Trophoblast cell (in vitro differentiated cells and primary cell): ENCODE results near the gene UROS.

Source experiments
- DNase-seq, 2 donors: peaks; one replicate each; pipeline ENCODE4 v3.0.0-alpha.2; 2016
- H2AFZ ChIP-seq: 2 replicates; pipeline ENCODE4 v1.6.1; 2013; ENCODE audit warnings: low read length, moderate library complexity, mild to moderate bottlenecking; ENCODE audit not compliant: insufficient read depth, poor library complexity
- H2AK5ac ChIP-seq: 2 replicates; pipeline ENCODE4 v1.6.1; 2013; ENCODE audit warnings: mild to moderate bottlenecking, low read length
- H2BK120ac ChIP-seq: 2 replicates; pipeline ENCODE4 v1.6.1; 2013; ENCODE audit warnings: low read length, mild to moderate bottlenecking, moderate library complexity; ENCODE audit not compliant: insufficient read depth, poor library complexity
- H2BK12ac ChIP-seq: 2 replicates; pipeline ENCODE4 v1.6.1; 2013; ENCODE audit warnings: mild to moderate bottlenecking, low read length, moderate library complexity
- H2BK5ac ChIP-seq: 2 replicates; pipeline ENCODE4 v1.6.1; 2013; ENCODE audit warnings: low read length, low read depth, moderate library complexity, mild to moderate bottlenecking; ENCODE audit not compliant: poor library complexity
- H3K14ac ChIP-seq: 2 replicates; pipeline ENCODE4 v1.6.1; 2013; ENCODE audit warnings: mild to moderate bottlenecking, low read length
- H3K18ac ChIP-seq: 2 replicates; pipeline ENCODE4 v1.6.1; 2013; ENCODE audit warnings: mild to moderate bottlenecking, low read length
- H3K23ac ChIP-seq: 2 replicates; pipeline ENCODE4 v1.6.1; 2013; ENCODE audit warnings: low read length
- H3K27ac ChIP-seq: 2 replicates; pipeline ENCODE4 v1.5.1; 2013; ENCODE audit warnings: low read depth, mild to moderate bottlenecking, inconsistent platforms, low read length, moderate library complexity
- H3K27me3 ChIP-seq: 2 replicates; pipeline ENCODE4 v1.6.1; 2013; ENCODE audit warnings: inconsistent platforms, mild to moderate bottlenecking, low read length, moderate library complexity; ENCODE audit not compliant: insufficient read depth
- H3K36me3 ChIP-seq, 2 experiments: 1 replicate in 1 of 2; 2 replicates in 1 of 2; pipeline ENCODE4 v1.6.1; 2013; ENCODE audit warnings: low read length in 2 of 2, mild to moderate bottlenecking in 2 of 2, moderate library complexity in 1 of 2; ENCODE audit not compliant: insufficient read depth in 2 of 2, control insufficient read depth in 1 of 2
- H3K4ac ChIP-seq: 2 replicates; pipeline ENCODE4 v1.6.1; 2013; ENCODE audit warnings: low read depth, mild to moderate bottlenecking, low read length, moderate library complexity
- H3K4me1 ChIP-seq, 2 experiments: 1 replicate in 1 of 2; 2 replicates in 1 of 2; pipeline ENCODE4 v1.6.1; 2013; ENCODE audit warnings: low read length in 2 of 2, mild to moderate bottlenecking in 2 of 2, moderate library complexity in 1 of 2; ENCODE audit not compliant: insufficient read depth in 2 of 2, control insufficient read depth in 1 of 2
- H3K4me2 ChIP-seq: 2 replicates; pipeline ENCODE4 v1.6.1; 2013; ENCODE audit warnings: inconsistent platforms, mild to moderate bottlenecking, low read length, moderate library complexity
- H3K4me3 ChIP-seq: 2 replicates; pipeline ENCODE4 v1.5.1; 2013; ENCODE audit warnings: mild to moderate bottlenecking, low read depth, low read length, inconsistent platforms
- H3K79me1 ChIP-seq: one replicate; pipeline ENCODE4 v1.6.1; 2013; ENCODE audit warnings: low read length
- H3K79me2 ChIP-seq: 2 replicates; pipeline ENCODE4 v1.6.1; 2013; ENCODE audit warnings: low read length, mild to moderate bottlenecking; ENCODE audit not compliant: control insufficient read depth, insufficient read depth, poor library complexity
- H3K9ac ChIP-seq: 2 replicates; pipeline ENCODE4 v1.6.1; 2013; ENCODE audit warnings: mild to moderate bottlenecking, low read length
- H3K9me3 ChIP-seq: 2 replicates; pipeline ENCODE4 v1.6.1; 2013; ENCODE audit warnings: low read depth, mild to moderate bottlenecking, control low read depth, inconsistent platforms, low read length; ENCODE audit not compliant: insufficient read depth
- H4K12ac ChIP-seq: 2 replicates; pipeline ENCODE4 v1.6.1; 2013; ENCODE audit warnings: low read depth, mild to moderate bottlenecking, low read length, moderate library complexity
- H4K8ac ChIP-seq: 2 replicates; pipeline ENCODE4 v1.6.1; 2013; ENCODE audit warnings: low read depth, mild to moderate bottlenecking, low read length, moderate library complexity
- H4K91ac ChIP-seq: one replicate; pipeline ENCODE4 v1.6.1; 2013; ENCODE audit warnings: low read depth, mild to moderate bottlenecking, low read length, moderate library complexity
- WGBS: extraction: QIAGEN DNeasy Blood & Tissue Kit; methylation state at CpG from one replicate; pipeline ENCODE4 v1.1.7; 2013; ENCODE audit warnings: missing lambda C conversion rate; ENCODE audit not compliant: insufficient read length, insufficient coverage; ENCODE audit errors: extremely low coverage; 5-methylcytosine and 5-hydroxymethylcytosine counted together

Gene UROS

GRCh38 chr10:125778556-125778955 lies 44.5 kb downstream of the UROS start:
- no peak overlapping the region for H3K18ac ChIP-seq
- no peak for DNase-seq
- H4K91ac ChIP-seq, result no peak overlapping the region
- H3K27me3 ChIP-seq, result no peaks in the 10 kb centered on the region
- H3K27ac ChIP-seq, result no peak overlapping the region
- no peak overlapping the region for H4K8ac ChIP-seq
- H2BK12ac ChIP-seq, result no peak overlapping the region
- no peak overlapping the region for H2BK5ac ChIP-seq
- H3K36me3 ChIP-seq, result no peaks in the 10 kb centered on the region
- no peak overlapping the region for H4K12ac ChIP-seq
- H3K4me2 ChIP-seq, result no peak overlapping the region
- H3K4ac ChIP-seq, result no peak overlapping the region
- H3K79me2 ChIP-seq, result no peaks in the 10 kb centered on the region
- no peak overlapping the region for H3K9ac ChIP-seq
- no peak overlapping the region for H3K23ac ChIP-seq
- WGBS, result no CpG with 5 or more reads among the region's 5 CpGs
- peaks cover 12% of the 10 kb centered on the region for H3K9me3 ChIP-seq
- H2AK5ac ChIP-seq, result no peak overlapping the region
- H2AFZ ChIP-seq, result no peak overlapping the region
- no peaks in the 10 kb centered on the region for H3K79me1 ChIP-seq
- no peak overlapping the region for H3K4me3 ChIP-seq
- no peak overlapping the region for H3K14ac ChIP-seq
- peaks cover 0 to 3% of the 10 kb centered on the region in 2 experiments for H3K4me1 ChIP-seq
- no peak overlapping the region for H2BK120ac ChIP-seq

GRCh38 chr10:125777806-125778205 lies 45.3 kb downstream of the UROS start:
- Histone ChIP-seq H3K4ac (no peak overlapping the region), H4K8ac (no peak overlapping the region), H3K4me1 (peaks cover 0 to 2% of the 10 kb centered on the region in 2 experiments), H2BK5ac (no peak overlapping the region), H3K9ac (no peak overlapping the region), H3K18ac (no peak overlapping the region), H3K36me3 (no peaks in the 10 kb centered on the region), H3K79me2 (no peaks in the 10 kb centered on the region), H2AFZ (no peak overlapping the region), H3K27me3 (no peaks in the 10 kb centered on the region), H4K12ac (no peak overlapping the region), H3K79me1 (no peaks in the 10 kb centered on the region), H3K4me3 (no peak overlapping the region), H3K14ac (no peak overlapping the region), H2BK12ac (no peak overlapping the region), H3K27ac (no peak overlapping the region), H3K9me3 (peaks cover 12% of the 10 kb centered on the region), H2BK120ac (no peak overlapping the region), H3K23ac (no peak overlapping the region), H3K4me2 (no peak overlapping the region), H2AK5ac (no peak overlapping the region), H4K91ac (no peak overlapping the region)
- no CpG with 5 or more reads among the region's 9 CpGs for WGBS
- DNase-seq, result no peak

- no peak within 1 kb of the TSS for H4K8ac ChIP-seq
- no peak within 1 kb of the TSS for H2AFZ ChIP-seq
- no peaks in the 10 kb centered on the region for H3K79me1 ChIP-seq
- no peak within 1 kb of the TSS for H3K18ac ChIP-seq
- H3K36me3 ChIP-seq, result no peaks in the 10 kb centered on the region
- peaks cover 10% of the 10 kb centered on the region for H3K9me3 ChIP-seq
- no peak within 1 kb of the TSS for H3K4me2 ChIP-seq
- H3K4me1 ChIP-seq, result no peaks in the 10 kb centered on the region
- H3K27me3 ChIP-seq, result no peaks in the 10 kb centered on the region
- no peak within 1 kb of the TSS for H4K91ac ChIP-seq
- no peak within 1 kb of the TSS for H3K4ac ChIP-seq
- H3K79me2 ChIP-seq, result no peaks in the 10 kb centered on the region
- H3K14ac ChIP-seq, result no peak within 1 kb of the TSS
- no peak within 1 kb of the TSS for H2BK12ac ChIP-seq
- H3K9ac ChIP-seq, result no peak within 1 kb of the TSS
- no peak within 1 kb of the TSS for H2BK120ac ChIP-seq
- no peak for DNase-seq
- no peak within 1 kb of the TSS for H2BK5ac ChIP-seq
- WGBS, result no CpG with 5 or more reads among the region's 26 CpGs
- H3K4me3 ChIP-seq, result no peak within 1 kb of the TSS
- no peak within 1 kb of the TSS for H3K23ac ChIP-seq
- no peak within 1 kb of the TSS for H2AK5ac ChIP-seq
- H3K27ac ChIP-seq, result no peak within 1 kb of the TSS
- H4K12ac ChIP-seq, result no peak within 1 kb of the TSS
These were observed 47.5 kb downstream of the UROS start, which contains the start of gene MMP21 for GRCh38 chr10:125775491-125776106. Gene MMP21 (minus strand): TSS chr10:125775821. CDS start chr10:125775821, 0 bp downstream.

- Histone ChIP-seq H2BK12ac (no peak overlapping the region), H3K27ac (no peak overlapping the region), H3K27me3 (no peaks in the 10 kb centered on the region), H2AK5ac (no peak overlapping the region), H3K4me3 (no peak overlapping the region), H3K36me3 (no peaks in the 10 kb centered on the region), H4K91ac (no peak overlapping the region), H2AFZ (no peak overlapping the region), H3K4me2 (no peak overlapping the region), H2BK120ac (no peak overlapping the region), H4K12ac (no peak overlapping the region), H3K9me3 (peaks cover 9% of the 10 kb centered on the region), H3K79me2 (no peaks in the 10 kb centered on the region), H4K8ac (no peak overlapping the region), H3K23ac (no peak overlapping the region), H3K4me1 (no peaks in the 10 kb centered on the region), H3K79me1 (no peaks in the 10 kb centered on the region), H3K4ac (no peak overlapping the region), H3K14ac (no peak overlapping the region), H3K9ac (no peak overlapping the region), H3K18ac (no peak overlapping the region), H2BK5ac (no peak overlapping the region)
- no CpG with 5 or more reads among the region's 32 CpGs for WGBS
- no peak for DNase-seq
These were observed 48.4 kb downstream of the UROS start for GRCh38 chr10:125774581-125775191.
